ENCODE measurements around the gene MSRB1. TPM values are rescaled to one million over a fixed set of nuclear protein-coding genes. Genes with fewer than 3 reads are reported as not detected.
"Not testable (repeated sequence)": the region's sequence is repeated elsewhere in the genome, so short reads cannot be mapped to it uniquely, and the experiment has no call there.

The MSRB1 gene
- total and polyA plus RNA-seq, 5 experiments from 2014 or later = 9.9 to 19.1 (median 13.9) TPM

- peak overlapping the region in 4 of 10 donors; percentile 14 to 58 (median 28) for H3K27ac Mint-ChIP-seq
- POLR2A ChIA-PET = interaction anchor here (0.6 to 2.0 kb wide), 3 partner anchors 14 to 115 kb away, joined by 5 to 20 read pairs (median 7); partner anchors contain the start of genes FAHD1, HAGH and RPS2
- H3K4me1 Mint-ChIP-seq = peaks cover 0 to 24% (median 15%) of the 10 kb centered on the region in 4 donors
- H3K27me3 Mint-ChIP-seq = no peaks in the 10 kb centered on the region
- no peak for DNase-seq
- H3K9me3 Mint-ChIP-seq = no peaks in the 10 kb centered on the region
- H3K4me3 Mint-ChIP-seq = peak overlapping the region; percentile 78 to 92 (median 86)
- ATAC-seq = no peak
- H3K36me3 Mint-ChIP-seq = peaks cover 0 to 9% (median under 1%) of the 10 kb centered on the region in 3 donors
These were observed 771 bp downstream of the MSRB1 start for GRCh38 chr16:1942047-1942809.

DNA sequence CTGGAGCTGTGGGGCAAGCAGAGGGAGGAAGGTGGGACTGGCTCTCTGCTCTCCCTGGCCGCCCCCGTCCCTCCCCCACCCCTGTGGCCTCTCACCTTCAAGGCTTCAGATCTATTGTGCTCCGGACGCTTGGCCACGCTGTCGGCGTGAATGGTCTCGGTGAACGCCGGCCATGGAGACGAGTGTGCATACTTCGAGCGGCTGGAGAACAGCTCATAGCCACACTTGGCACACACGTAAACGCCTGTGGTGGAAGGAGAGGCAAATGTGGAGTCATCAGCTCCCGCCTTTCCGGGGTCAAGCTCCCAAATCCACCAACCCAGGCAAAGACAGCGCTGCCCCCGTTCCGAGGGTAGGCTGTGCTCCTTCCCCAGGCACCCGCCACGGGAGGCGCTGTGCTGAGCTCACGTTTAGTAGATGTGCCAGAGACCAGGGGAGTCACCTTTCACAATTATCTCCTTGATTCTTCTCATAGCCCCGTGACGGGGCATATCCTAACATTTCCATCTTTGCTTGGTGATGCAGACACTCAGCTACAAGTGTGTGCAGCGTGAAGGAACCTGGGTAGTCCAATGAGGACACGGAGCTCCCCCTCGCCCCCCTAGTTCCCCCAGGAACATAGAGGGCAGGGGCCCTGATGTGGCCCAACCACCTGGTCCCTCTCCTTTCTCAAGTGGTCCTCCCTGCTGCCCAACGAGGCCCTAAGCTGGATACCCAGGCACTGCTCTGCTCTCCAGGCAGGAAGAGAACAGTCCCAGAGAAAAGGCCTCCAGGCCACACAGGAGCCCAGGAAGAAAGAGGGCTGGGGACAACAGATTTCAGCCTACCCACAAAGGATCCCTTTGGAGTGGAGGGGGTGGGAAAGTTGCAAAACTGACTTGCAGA is 1.6 kb downstream of the MSRB1 start:
- Mint-ChIP-seq H3K4me3 (peak overlapping the region in 9 of 10 donors; percentile 54 to 92 (median 85)), H3K4me1 (peaks cover 0 to 24% (median 15%) of the 10 kb centered on the region in 4 donors), H3K36me3 (peaks cover 0 to 9% (median 2%) of the 10 kb centered on the region in 3 donors), H3K27me3 (no peaks in the 10 kb centered on the region), H3K27ac (peak overlapping the region in 1 of 10 donors; percentile 14), H3K9me3 (no peaks in the 10 kb centered on the region)
- no peak for DNase-seq
- POLR2A ChIA-PET = interaction anchor here (0.9 to 1.5 kb wide), 2 partner anchors 24 to 214 kb away, joined by 4 to 5 read pairs; partner anchors contain the start of genes RPS2 and TRAF7
- ATAC-seq = no peak

- peak overlapping the region in 2 of 10 donors; percentile 20 to 36 for H3K4me3 Mint-ChIP-seq
- ATAC-seq = no peak
- POLR2A ChIA-PET = interaction anchor here (0.7 to 1.5 kb wide), 5 partner anchors 24 to 215 kb away, joined by 3 to 5 read pairs (median 3); partner anchors contain the start of genes RPS2 and TRAF7
These were observed 2.5 kb downstream of the MSRB1 start for GRCh38 chr16:1940273-1941161.

DNA sequence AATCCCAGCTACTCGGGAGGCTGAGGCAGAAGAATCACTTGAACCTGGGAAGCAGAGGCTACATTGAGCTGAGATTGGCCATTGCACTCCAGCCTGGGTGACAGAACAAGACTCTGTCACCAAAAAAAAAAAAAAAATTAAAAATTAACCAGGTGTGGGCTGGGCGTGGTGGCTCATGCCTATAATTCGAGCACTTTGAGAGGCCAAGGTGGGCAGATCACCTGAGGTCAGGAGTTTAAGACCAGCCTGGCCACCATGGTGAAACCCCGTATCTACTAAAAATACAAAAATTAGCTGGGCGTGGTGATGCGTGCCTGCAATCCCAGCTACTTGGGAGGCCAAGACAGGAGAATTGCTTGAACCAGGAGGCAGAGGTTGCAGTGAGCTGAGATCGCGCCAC is 3.2 kb downstream of the MSRB1 start:
- not testable (repeated sequence) for H3K4me3 Mint-ChIP-seq, H3K27ac Mint-ChIP-seq, H3K9me3 Mint-ChIP-seq, DNase-seq, ATAC-seq, H3K36me3 Mint-ChIP-seq, H3K27me3 Mint-ChIP-seq
- POLR2A ChIA-PET = interaction anchor here (0.6 to 1.0 kb wide), 6 partner anchors 25 to 645 kb away, joined by 3 to 5 read pairs (median 3); partner anchors contain the start of gene RPS2
- H3K4me1 Mint-ChIP-seq = peaks cover 0 to 24% (median 15%) of the 10 kb centered on the region in 4 donors

More at GRCh38 chr16:1940273-1941161, 2.5 kb downstream of the MSRB1 start:
- no peak overlapping the region for H3K27ac Mint-ChIP-seq
- peaks cover 0 to 24% (median 15%) of the 10 kb centered on the region in 4 donors for H3K4me1 Mint-ChIP-seq
- H3K36me3 Mint-ChIP-seq = peaks cover 0 to 9% (median 2%) of the 10 kb centered on the region in 3 donors
- DNase-seq = no peak
- H3K27me3 Mint-ChIP-seq = no peaks in the 10 kb centered on the region
- H3K9me3 Mint-ChIP-seq = no peaks in the 10 kb centered on the region

GRCh38 chr16:1938910-1939309 is 4.1 kb downstream of the MSRB1 start:
- peaks cover 0 to 24% (median 14%) of the 10 kb centered on the region in 4 donors for H3K4me1 Mint-ChIP-seq
- no peak overlapping the region for H3K4me3 Mint-ChIP-seq
- DNase-seq (no peak), ATAC-seq (no peak)
- peaks cover 0 to 9% (median 2%) of the 10 kb centered on the region in 3 donors for H3K36me3 Mint-ChIP-seq
- H3K27ac Mint-ChIP-seq = no peak overlapping the region
- POLR2A ChIA-PET = no interaction called here
- H3K9me3 Mint-ChIP-seq = no peaks in the 10 kb centered on the region
- no peaks in the 10 kb centered on the region for H3K27me3 Mint-ChIP-seq

DNA sequence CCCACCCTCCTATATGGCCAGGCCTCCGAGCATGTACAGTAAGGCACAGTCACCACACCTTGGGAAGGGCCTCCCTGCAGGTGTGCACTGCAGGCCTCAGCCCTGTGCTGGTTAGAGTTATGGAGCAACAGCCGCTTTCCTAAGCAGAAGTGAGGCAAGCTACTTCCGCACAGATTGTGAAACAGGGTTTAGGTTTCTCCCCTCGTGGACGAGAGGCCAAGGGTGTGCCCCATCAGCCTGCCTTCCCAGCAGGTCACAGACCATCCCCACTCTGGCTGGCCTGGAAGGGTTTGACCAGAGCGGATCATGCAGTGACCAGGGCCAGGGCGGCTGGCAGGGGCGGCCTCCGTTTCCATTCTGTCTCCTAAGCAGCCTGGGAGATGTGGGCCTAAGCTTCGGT is 4.7 kb downstream of the MSRB1 start:
- H3K36me3 Mint-ChIP-seq = peaks cover 0 to 9% (median 2%) of the 10 kb centered on the region in 3 donors
- ATAC-seq (no peak), DNase-seq (no peak)
- peak overlapping the region in 1 of 10 donors; percentile 28 for H3K4me3 Mint-ChIP-seq
- H3K27ac Mint-ChIP-seq = peak overlapping the region in 1 of 10 donors; percentile 62
- no peaks in the 10 kb centered on the region for H3K9me3 Mint-ChIP-seq
- POLR2A ChIA-PET = no interaction called here
- H3K27me3 Mint-ChIP-seq = no peaks in the 10 kb centered on the region
- H3K4me1 Mint-ChIP-seq = peaks cover 0 to 20% (median 9%) of the 10 kb centered on the region in 4 donors

DNA sequence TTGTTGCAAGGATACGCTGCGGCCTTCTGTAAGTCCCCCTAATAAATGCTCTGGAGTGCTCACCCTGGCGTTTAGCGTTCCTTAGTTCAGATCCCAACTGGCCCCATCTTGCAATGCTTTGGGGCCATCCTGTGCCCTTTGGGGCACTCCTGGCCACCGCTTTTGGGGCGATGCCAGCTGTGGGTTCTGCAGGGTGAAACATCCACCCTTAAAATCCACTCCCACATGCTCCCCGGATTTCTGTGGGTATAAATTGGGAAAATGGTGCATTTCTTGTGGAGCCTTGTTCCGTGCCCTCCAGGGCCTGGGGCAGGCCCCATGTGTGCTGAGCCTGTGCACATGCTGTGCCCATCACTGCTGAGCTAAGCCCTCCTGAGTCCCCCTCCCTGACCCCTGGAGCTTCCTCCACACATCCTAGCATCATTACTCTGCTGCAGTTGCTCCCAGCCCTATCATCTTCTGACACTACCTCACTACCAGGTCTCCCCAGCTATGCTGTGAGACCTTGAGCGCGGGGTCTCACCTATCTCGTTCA is 6.0 kb downstream of the MSRB1 start:
- Mint-ChIP-seq H3K9me3 (no peaks in the 10 kb centered on the region), H3K27ac (no peak overlapping the region), H3K4me1 (peaks cover 0 to 13% (median under 1%) of the 10 kb centered on the region in 4 donors), H3K4me3 (no peak overlapping the region), H3K36me3 (peaks cover 0 to 9% (median 2%) of the 10 kb centered on the region in 3 donors), H3K27me3 (no peaks in the 10 kb centered on the region)
- DNase-seq = no peak
- ATAC-seq = no peak
- POLR2A ChIA-PET = no interaction called here

DNA sequence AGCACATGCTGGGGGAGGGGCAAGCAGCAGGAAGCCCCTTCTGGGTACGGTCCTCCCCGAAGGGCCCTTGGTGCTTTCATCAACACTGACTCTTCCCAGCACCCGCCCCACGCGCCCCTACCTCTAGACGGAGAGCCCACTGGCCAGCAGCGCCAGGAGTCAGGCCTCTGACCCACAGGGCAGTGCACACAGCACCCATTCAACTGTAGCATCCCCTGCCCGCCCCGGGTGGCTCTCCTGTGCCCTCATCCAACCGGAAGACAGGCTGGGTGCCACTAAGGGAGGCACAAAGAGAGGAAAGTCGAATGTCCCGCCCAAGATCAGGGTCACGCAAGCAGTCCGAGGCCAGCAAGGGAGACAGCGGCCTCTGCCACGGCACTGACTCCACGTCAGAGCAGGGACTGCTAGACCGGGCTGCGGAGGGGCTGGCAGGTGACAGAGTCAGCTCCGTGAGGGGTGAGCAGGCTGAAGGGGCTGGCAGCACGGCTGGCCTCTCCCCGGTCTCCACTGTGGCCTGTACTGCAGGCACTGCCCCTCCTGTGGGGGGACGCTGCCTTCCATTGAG is 9.8 kb downstream of the MSRB1 start:
- Mint-ChIP-seq H3K27me3 (no peaks in the 10 kb centered on the region), H3K27ac (no peak overlapping the region), H3K4me3 (no peak overlapping the region), H3K9me3 (no peaks in the 10 kb centered on the region), H3K4me1 (peaks cover 0 to 6% (median 2%) of the 10 kb centered on the region in 4 donors), H3K36me3 (peaks cover 0 to 2% (median 0%) of the 10 kb centered on the region in 3 donors)
- POLR2A ChIA-PET = no interaction called here
- ATAC-seq (no peak), DNase-seq (no peak)

DNA sequence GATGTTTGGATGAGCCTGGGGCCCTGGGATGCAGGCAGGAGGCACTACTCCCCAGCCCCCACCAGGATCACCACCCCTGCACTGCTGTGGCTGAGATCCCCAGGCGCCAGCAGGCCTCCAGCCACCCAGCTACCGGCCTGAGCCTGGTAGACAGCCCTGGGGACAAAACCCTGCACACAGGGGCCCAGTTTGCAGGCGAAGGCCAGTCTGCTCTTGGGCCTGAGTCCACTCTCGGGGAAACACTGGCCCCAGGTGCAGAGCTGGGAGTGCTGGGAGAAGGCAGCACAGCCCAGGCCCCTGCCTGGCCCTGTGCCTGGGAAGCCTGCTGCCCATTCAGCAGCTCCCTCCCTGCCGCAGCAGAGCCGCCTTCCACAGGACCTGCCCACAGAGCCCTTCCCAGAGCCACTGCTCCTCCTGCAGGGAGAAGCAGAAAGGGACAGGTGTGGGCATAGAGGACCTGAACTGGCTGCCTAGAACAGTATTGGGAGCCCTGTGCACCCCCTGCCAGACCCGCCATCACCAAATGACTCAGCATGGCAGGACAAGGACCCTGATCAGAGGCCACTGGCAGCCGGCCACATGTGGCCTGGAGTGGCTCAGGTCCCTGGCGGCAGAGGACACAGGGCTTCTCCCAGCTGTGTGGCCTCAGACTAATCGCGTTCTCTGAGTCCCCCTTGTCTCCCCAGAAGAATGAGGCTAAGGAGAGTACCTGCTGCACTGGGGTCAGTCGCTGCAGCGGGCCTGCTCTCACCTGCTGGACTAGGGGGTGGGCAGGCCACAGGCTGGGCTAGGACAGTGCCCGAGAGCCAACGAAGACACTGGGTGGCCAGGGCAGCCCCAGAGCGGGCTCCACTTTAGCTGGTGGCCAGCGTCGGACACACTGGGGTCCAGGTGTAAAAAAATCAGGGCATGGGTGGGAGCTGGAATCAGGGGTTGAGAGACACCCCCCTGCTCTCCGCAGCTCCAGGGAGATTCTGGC is 10.7 kb downstream of the MSRB1 start:
- no peak overlapping the region for H3K27ac Mint-ChIP-seq
- H3K9me3 Mint-ChIP-seq = no peaks in the 10 kb centered on the region
- DNase-seq (no peak), ATAC-seq (no peak)
- peaks cover 0 to 2% (median 0%) of the 10 kb centered on the region in 3 donors for H3K36me3 Mint-ChIP-seq
- peaks cover 0 to 6% (median 2%) of the 10 kb centered on the region in 4 donors for H3K4me1 Mint-ChIP-seq
- no peak overlapping the region for H3K4me3 Mint-ChIP-seq
- no peaks in the 10 kb centered on the region for H3K27me3 Mint-ChIP-seq
- POLR2A ChIA-PET = interaction anchor here (0.5 kb wide), 1 partner anchor 459 kb away, joined by 3 read pairs; no protein-coding TSS in a partner anchor

- peak overlapping the region in 1 of 10 donors; percentile 11 for H3K27ac Mint-ChIP-seq
- H3K27me3 Mint-ChIP-seq = no peaks in the 10 kb centered on the region
- no peaks in the 10 kb centered on the region for H3K36me3 Mint-ChIP-seq
- H3K9me3 Mint-ChIP-seq = no peaks in the 10 kb centered on the region
- H3K4me1 Mint-ChIP-seq = peaks cover 0 to 6% (median 2%) of the 10 kb centered on the region in 4 donors
- ATAC-seq (no peak), DNase-seq (no peak)
- POLR2A ChIA-PET = no interaction called here
- H3K4me3 Mint-ChIP-seq = peak overlapping the region in 4 of 10 donors; percentile 26 to 67 (median 42)
These were observed 12.7 kb downstream of the MSRB1 start for GRCh38 chr16:1930338-1930720.
